Colonic mucosa (tissue), 4 donors: ENCODE results near the gene SF1. TPM values are rescaled to one million over a fixed set of nuclear protein-coding genes. Genes with fewer than 3 reads are reported as not detected.

Experiments used
- DNase-seq: peaks from one replicate; pipeline ENCODE4 v3.0.0-alpha.2; 2020
- H3K27ac ChIP-seq: fragments of 200-600 bp; one replicate; pipeline ENCODE4 v1.8.0; 2021
- H3K27me3 ChIP-seq: fragments of 200-600 bp; one replicate; pipeline ENCODE4 v1.8.0; 2021
- H3K36me3 ChIP-seq: fragments of 200-600 bp; one replicate; pipeline ENCODE4 v1.8.0; 2021
- H3K4me1 ChIP-seq: fragments of 200-600 bp; one replicate; pipeline ENCODE4 v1.8.0; 2021; ENCODE audit warnings: mild to moderate bottlenecking
- H3K4me3 ChIP-seq: fragments of 200-600 bp; one replicate; pipeline ENCODE4 v1.8.0; 2021
- H3K9ac ChIP-seq, 2 donors: one replicate each; pipeline ENCODE4 v1.7.0; 2013; ENCODE audit warnings: control low read depth in 2 of 2, low read depth in 2 of 2, low read length in 2 of 2
- H3K9me3 ChIP-seq: fragments of 200-600 bp; one replicate; pipeline ENCODE4 v1.8.0; 2021
- CTCF ChIP-seq: fragments of 200-600 bp; IDR thresholded peaks from one replicate; pipeline ENCODE4 v1.8.0; 2022; ENCODE audit warnings: antibody characterized with exemption, mild to moderate bottlenecking
- intact Hi-C: fragments of 100-400 bp; cut with DNase I; formaldehyde crosslinking; loops from one replicate; pipeline ENCODE4 v1.14.1; 2022
- total RNA-seq, 2 donors: library from RNA; stranded (reverse); fragmentation: NEBNext Ultra II Directional in 1 of 2; extraction: Animal tissue kit (Norgen Biotek cat#: 25700) in 1 of 2; gene quantifications; one replicate each; pipeline ENCODE4 v1.2.1, GENCODE V29; 2021
- donor health status: healthy.
- donor health status: DM: no; HTN: no; CAD: no.
- donor health status: DM: no; HTN: no; CAD: no.

SF1 gene
- total RNA-seq, 2 donors from 2014 or later = 164 to 220 TPM

- no peak for DNase-seq
- Histone ChIP-seq H3K9me3 (no peaks in the 10 kb centered on the region), H3K36me3 (no peaks in the 10 kb centered on the region), H3K4me1 (peaks cover 19% of the 10 kb centered on the region), H3K27ac (no peak overlapping the region), H3K9ac (peak overlapping the region in 1 of 2 donors; percentile 50), H3K4me3 (peak overlapping the region; percentile 50), H3K27me3 (peaks cover 43% of the 10 kb centered on the region)
- no peak for TF ChIP-seq CTCF
- intact Hi-C loops = loop anchor here (5.0 kb wide), 1 partner anchor 54 kb away; no protein-coding TSS in a partner anchor
Observed at GRCh38 chr11:64741375-64742086, 36.8 kb downstream of the SF1 start.

GRCh38 chr11:64739871-64740270, 38.5 kb downstream of the SF1 start:
- no peak overlapping the region for H3K9ac ChIP-seq
- H3K36me3 ChIP-seq = no peaks in the 10 kb centered on the region
- H3K27ac ChIP-seq = no peak overlapping the region
- no peaks in the 10 kb centered on the region for H3K9me3 ChIP-seq
- TF ChIP-seq CTCF = no peak
- intact Hi-C loops = loop anchor here (5.0 kb wide), 1 partner anchor 53 kb away; no protein-coding TSS in a partner anchor
- peaks cover 19% of the 10 kb centered on the region for H3K4me1 ChIP-seq
- no peak for DNase-seq
- no peak overlapping the region for H3K4me3 ChIP-seq
- peaks cover 35% of the 10 kb centered on the region for H3K27me3 ChIP-seq

GRCh38 chr11:64736654-64737053, 41.7 kb downstream of the SF1 start:
- H3K9ac ChIP-seq = no peak overlapping the region
- no peak overlapping the region for H3K27ac ChIP-seq
- TF ChIP-seq CTCF = no peak
- H3K27me3 ChIP-seq = peaks cover 7% of the 10 kb centered on the region
- no peaks in the 10 kb centered on the region for H3K4me1 ChIP-seq
- H3K4me3 ChIP-seq = no peak overlapping the region
- no peaks in the 10 kb centered on the region for H3K36me3 ChIP-seq
- no peaks in the 10 kb centered on the region for H3K9me3 ChIP-seq
- intact Hi-C loops = no loop called here
- DNase-seq = no peak

GRCh38 chr11:64735725-64736259, 42.5 kb downstream of the SF1 start:
- no peaks in the 10 kb centered on the region for H3K36me3 ChIP-seq
- H3K9me3 ChIP-seq = no peaks in the 10 kb centered on the region
- DNase-seq = no peak
- H3K9ac ChIP-seq = no peak overlapping the region
- H3K27me3 ChIP-seq = no peaks in the 10 kb centered on the region
- H3K4me1 ChIP-seq = no peaks in the 10 kb centered on the region
- no peak overlapping the region for H3K27ac ChIP-seq
- intact Hi-C loops = no loop called here
- TF ChIP-seq CTCF = no peak
- no peak overlapping the region for H3K4me3 ChIP-seq

GRCh38 chr11:64734811-64735724, 43.3 kb downstream of the SF1 start:
- intact Hi-C loops = no loop called here
- Histone ChIP-seq H3K4me1 (no peaks in the 10 kb centered on the region), H3K27ac (no peak overlapping the region), H3K27me3 (no peaks in the 10 kb centered on the region), H3K4me3 (no peak overlapping the region), H3K36me3 (no peaks in the 10 kb centered on the region), H3K9me3 (no peaks in the 10 kb centered on the region), H3K9ac (no peak overlapping the region)
- no peak for DNase-seq
- TF ChIP-seq CTCF = no peak
